ENCODE measurements around the gene ASIC1. TPM values are rescaled to one million over a fixed set of nuclear protein-coding genes. Genes with fewer than 3 reads are reported as not detected.

Gene ASIC1
- total RNA-seq, 4 donors from 2014 or later, result 0.59 to 2.2 (median 1.5) TPM

DNA sequence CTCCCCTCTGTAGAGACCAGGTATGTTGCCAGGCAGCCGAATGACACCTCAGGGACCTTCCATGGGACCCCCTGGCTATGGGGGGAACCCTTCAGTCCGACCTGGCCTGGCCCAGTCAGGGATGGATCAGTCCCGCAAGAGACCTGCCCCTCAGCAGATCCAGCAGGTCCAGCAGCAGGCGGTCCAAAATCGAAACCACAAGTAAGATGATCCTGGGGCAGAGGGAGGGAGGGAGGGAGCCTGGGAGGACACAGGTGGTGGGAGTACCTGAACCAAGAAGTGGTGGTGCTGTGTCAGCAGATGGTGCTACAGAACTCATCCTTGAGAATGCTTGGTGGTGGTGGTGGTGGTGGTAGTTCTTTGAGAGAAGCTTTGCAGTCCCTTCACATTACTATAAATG is 28.8 kb downstream of the ASIC1 start:
- no peak for DNase-seq (ENCODE audit: low spot score in 2 of 2)
- no peaks in the 10 kb centered on the region for H3K9me3 ChIP-seq
- TF ChIP-seq, protein P1, sequence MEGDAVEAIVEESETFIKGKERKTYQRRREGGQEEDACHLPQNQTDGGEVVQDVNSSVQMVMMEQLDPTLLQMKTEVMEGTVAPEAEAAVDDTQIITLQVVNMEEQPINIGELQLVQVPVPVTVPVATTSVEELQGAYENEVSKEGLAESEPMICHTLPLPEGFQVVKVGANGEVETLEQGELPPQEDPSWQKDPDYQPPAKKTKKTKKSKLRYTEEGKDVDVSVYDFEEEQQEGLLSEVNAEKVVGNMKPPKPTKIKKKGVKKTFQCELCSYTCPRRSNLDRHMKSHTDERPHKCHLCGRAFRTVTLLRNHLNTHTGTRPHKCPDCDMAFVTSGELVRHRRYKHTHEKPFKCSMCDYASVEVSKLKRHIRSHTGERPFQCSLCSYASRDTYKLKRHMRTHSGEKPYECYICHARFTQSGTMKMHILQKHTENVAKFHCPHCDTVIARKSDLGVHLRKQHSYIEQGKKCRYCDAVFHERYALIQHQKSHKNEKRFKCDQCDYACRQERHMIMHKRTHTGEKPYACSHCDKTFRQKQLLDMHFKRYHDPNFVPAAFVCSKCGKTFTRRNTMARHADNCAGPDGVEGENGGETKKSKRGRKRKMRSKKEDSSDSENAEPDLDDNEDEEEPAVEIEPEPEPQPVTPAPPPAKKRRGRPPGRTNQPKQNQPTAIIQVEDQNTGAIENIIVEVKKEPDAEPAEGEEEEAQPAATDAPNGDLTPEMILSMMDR (IDR thresholded peaks at IDR 0.05), result no peak
- TF ChIP-seq POLR2AphosphoS5 (IDR thresholded peaks at IDR 0.05) (no peak), POLR2A (IDR thresholded peaks at IDR 0.05) (no peak), EP300 (IDR thresholded peaks at IDR 0.05) (no peak)
- no peaks in the 10 kb centered on the region for H3K27me3 ChIP-seq
- WGBS, result 74% methylated on average over 5 of the region's 5 CpGs
- peaks cover 34% of the 10 kb centered on the region for H3K36me3 ChIP-seq
- H3K4me1 ChIP-seq, result peaks cover 23% of the 10 kb centered on the region
- peak overlapping the region; percentile 82 for H3K4me3 ChIP-seq
- peak overlapping the region; percentile 97 for H3K27ac ChIP-seq

DNA sequence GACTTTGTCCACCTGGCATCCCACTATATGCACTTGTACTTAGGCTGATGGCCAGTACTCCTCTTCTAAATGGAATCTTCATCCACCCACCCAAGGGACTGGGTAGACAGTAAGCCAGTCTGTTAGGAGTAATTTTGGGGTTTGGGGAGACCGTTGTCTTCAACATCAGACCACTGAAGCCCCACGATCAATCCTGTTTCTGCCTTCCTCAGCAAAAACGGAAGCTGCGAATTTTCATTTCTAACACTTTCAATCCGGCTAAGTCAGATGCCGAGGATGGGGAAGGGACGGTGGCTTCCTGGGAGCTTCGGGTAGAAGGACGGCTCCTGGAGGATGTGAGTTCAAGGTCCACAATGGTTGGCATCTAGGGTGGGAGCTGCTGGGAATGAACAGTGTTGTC is 29.8 kb downstream of the ASIC1 start:
- Histone ChIP-seq H3K4me1 (peaks cover 21% of the 10 kb centered on the region), H3K27ac (no peak overlapping the region), H3K36me3 (peaks cover 44% of the 10 kb centered on the region), H3K27me3 (no peaks in the 10 kb centered on the region), H3K9me3 (no peaks in the 10 kb centered on the region), H3K4me3 (no peak overlapping the region)
- 87% methylated on average over 9 of the region's 9 CpGs for WGBS
- TF ChIP-seq, protein P1 (IDR thresholded peaks at IDR 0.05), result no peak
- TF ChIP-seq POLR2AphosphoS5 (IDR thresholded peaks at IDR 0.05) (no peak), EP300 (IDR thresholded peaks at IDR 0.05) (no peak), POLR2A (IDR thresholded peaks at IDR 0.05) (no peak)
- no peak for DNase-seq (ENCODE audit: low spot score in 2 of 2)

DNA sequence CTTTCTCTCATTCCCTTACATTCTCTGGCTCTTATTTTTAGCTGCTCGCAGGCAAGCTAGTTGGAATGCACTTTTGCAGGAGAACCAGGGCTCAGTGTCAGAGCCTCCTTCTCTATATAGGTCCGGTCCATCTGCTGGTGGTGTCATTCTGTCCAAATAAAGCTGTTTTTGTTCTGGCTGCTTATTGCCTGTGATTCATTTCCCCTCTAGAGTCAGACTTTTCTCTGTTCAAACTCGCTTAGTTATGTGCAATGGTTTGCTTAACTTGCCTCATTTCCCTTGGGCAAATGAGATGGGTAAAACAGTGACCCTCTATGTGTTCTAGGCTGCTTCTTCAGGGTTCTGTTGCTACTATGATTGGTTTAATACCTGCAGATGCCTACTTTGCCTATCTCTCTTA is 30.6 kb downstream of the ASIC1 start:
- no peak for DNase-seq (ENCODE audit: low spot score in 2 of 2)
- 58% methylated on average over 3 of the region's 3 CpGs for WGBS
- H3K27ac ChIP-seq, result no peak overlapping the region
- H3K36me3 ChIP-seq, result peaks cover 52% of the 10 kb centered on the region
- no peaks in the 10 kb centered on the region for H3K9me3 ChIP-seq
- H3K4me3 ChIP-seq, result no peak overlapping the region
- peaks cover 21% of the 10 kb centered on the region for H3K4me1 ChIP-seq
- TF ChIP-seq POLR2A (IDR thresholded peaks at IDR 0.05) (no peak), EP300 (IDR thresholded peaks at IDR 0.05) (no peak), POLR2AphosphoS5 (IDR thresholded peaks at IDR 0.05) (no peak)
- TF ChIP-seq, protein P1 (IDR thresholded peaks at IDR 0.05), result no peak
- no peaks in the 10 kb centered on the region for H3K27me3 ChIP-seq

DNA sequence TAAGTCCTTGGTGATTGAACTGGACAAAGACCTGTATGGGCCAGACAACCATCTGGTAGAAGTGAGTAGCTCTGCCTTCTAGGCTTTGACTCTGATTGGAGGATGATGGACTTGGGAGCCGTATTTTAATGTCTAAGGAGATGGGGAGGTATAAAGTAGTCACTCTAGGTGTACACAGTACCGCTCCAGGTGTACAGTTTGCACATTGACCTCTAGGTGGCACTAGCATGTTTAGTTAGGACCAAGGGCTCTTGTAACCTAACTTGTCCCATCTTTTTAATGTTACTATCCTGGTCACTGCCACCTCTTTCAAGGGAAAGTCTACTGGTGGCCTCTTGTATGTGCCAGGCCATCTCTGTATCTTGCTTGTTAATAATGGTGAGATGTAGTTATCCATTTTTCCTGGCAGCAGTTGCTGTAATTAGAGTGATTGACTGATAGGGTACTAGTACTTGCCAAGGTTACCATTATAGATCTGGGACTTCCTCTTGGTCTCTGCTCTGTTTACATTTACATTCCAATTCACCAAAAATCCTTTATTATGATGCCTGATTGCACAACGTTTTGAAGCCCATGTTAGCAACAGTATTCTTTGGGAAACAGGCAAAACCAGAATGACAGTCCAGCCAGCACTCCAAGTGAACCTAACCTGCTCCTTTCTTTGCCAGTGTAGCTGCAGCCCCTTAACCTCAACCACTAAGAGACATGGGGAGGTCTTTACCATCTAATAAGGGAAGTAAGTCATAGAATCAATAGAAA is 31.4 kb downstream of the ASIC1 start:
- no peak overlapping the region for H3K27ac ChIP-seq
- no peak for DNase-seq (ENCODE audit: low spot score in 2 of 2)
- H3K36me3 ChIP-seq, result peaks cover 60% of the 10 kb centered on the region
- no peak overlapping the region for H3K4me3 ChIP-seq
- WGBS, result 7% methylated on average over 3 of the region's 3 CpGs
- H3K9me3 ChIP-seq, result no peaks in the 10 kb centered on the region
- TF ChIP-seq, protein P1 (IDR thresholded peaks at IDR 0.05), result peak; percentile 59 to 82
- TF ChIP-seq POLR2A (IDR thresholded peaks at IDR 0.05), result no peak
- no peaks in the 10 kb centered on the region for H3K27me3 ChIP-seq
- peaks cover 19% of the 10 kb centered on the region for H3K4me1 ChIP-seq

DNA sequence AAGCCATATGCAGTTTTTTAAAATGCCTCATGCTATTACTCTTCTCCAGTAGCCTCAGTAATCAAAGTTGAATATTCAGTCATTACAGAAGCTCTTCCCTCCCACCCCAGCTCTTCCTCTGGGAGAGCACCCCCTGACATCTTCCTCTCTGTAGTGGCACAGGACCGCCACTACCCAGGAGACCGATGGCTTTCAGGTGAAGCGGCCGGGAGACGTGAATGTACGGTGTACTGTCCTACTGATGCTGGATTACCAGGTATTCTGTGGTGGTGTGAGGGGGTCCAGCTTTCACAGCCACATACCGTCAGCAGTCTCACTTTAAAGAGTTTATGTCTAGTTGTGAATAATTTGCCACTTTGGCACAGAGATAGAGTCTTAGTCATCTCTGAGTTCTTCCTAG is 32.3 kb downstream of the ASIC1 start:
- peaks cover 11% of the 10 kb centered on the region for H3K4me1 ChIP-seq
- H3K27ac ChIP-seq, result no peak overlapping the region
- no peak for DNase-seq (ENCODE audit: low spot score in 2 of 2)
- H3K36me3 ChIP-seq, result peaks cover 70% of the 10 kb centered on the region
- H3K9me3 ChIP-seq, result no peaks in the 10 kb centered on the region
- WGBS, result 94% methylated on average over 7 of the region's 7 CpGs
- TF ChIP-seq, protein P1 (IDR thresholded peaks at IDR 0.05), result no peak
- TF ChIP-seq POLR2AphosphoS5 (IDR thresholded peaks at IDR 0.05), result no peak
- TF ChIP-seq EP300 (IDR thresholded peaks at IDR 0.05), result no peak
- no peak for TF ChIP-seq POLR2A (IDR thresholded peaks at IDR 0.05)
- H3K27me3 ChIP-seq, result no peaks in the 10 kb centered on the region
- H3K4me3 ChIP-seq, result no peak overlapping the region
